Right cardiac atrium (tissue), 5 donors: Measurements from ENCODE around the gene RRBP1. TPM values are rescaled to one million over a fixed set of nuclear protein-coding genes. Genes with fewer than 3 reads are reported as not detected.
A peak's percentile ranks its signal among the peaks of the same experiment; 100 is the strongest.

Source experiments
- ATAC-seq, 2 donors: fragments of 200-7000 bp; cut with Tn5 transposase; one replicate each; pipeline versions ENCODE4 v1.8.0 to v1.9.1; 2020; ENCODE audit warnings: moderate library complexity in 2 of 2, mild to moderate bottlenecking in 1 of 2
- DNase-seq, 3 donors: peaks; one replicate each; pipeline ENCODE4 v3.0.0-alpha.2; 2020
- H3K27ac ChIP-seq: one replicate; pipeline ENCODE4 v1.5.1; 2013; ENCODE audit warnings: mild to moderate bottlenecking, low read length, control low read depth, moderate library complexity
- H3K27me3 ChIP-seq: one replicate; pipeline ENCODE4 v1.6.1; 2013; ENCODE audit not compliant: control insufficient read depth, insufficient read depth
- H3K4me1 ChIP-seq: one replicate; pipeline ENCODE4 v1.6.1; 2013; ENCODE audit warnings: low read length; ENCODE audit not compliant: control insufficient read depth, insufficient read depth
- H3K4me3 ChIP-seq: one replicate; pipeline ENCODE4 v1.5.1; 2013; ENCODE audit warnings: low read length, control low read depth
- H3K9me3 ChIP-seq: one replicate; pipeline ENCODE4 v1.6.1; 2013; ENCODE audit warnings: low read length; ENCODE audit not compliant: control insufficient read depth
- WGBS: extraction: QIAGEN DNeasy Blood & Tissue Kit; methylation state at CpG from one replicate; pipeline ENCODE4 v1.1.7; 2013; 5-methylcytosine and 5-hydroxymethylcytosine counted together
- intact Hi-C, 4 donors: fragments of 100-400 bp; cut with DNase I; formaldehyde crosslinking; loops; one replicate each; pipeline versions ENCODE4 v1.11.0 to v1.14.0; 2022 to 2023
- long read RNA-seq, 4 donors: library from polyadenylated mRNA; unstranded; transcript quantifications; one replicate each; pipeline ENCODE4 v2.0.0, GENCODE V29; 2020 to 2021
- polyA plus RNA-seq: library from polyadenylated mRNA; stranded (reverse); fragments of 200-250 nt; gene quantifications from one replicate; pipeline ENCODE4 v1.2.3, GENCODE V29; 2013
- total RNA-seq, 4 donors: library from RNA; stranded (reverse); fragmentation: NEBNext Ultra II Directional; extraction: Animal tissue kit (Norgen Biotek cat#: 25700); gene quantifications; one replicate each; pipeline ENCODE4 v1.2.1, GENCODE V29; 2021
- donor health status: healthy with polysubstance abuse.
- donor health status: DM: no; HTN: yes; CAD: no.
- donor health status: DM: no; HTN: no; CAD: no.
- donor health status: DM: no; HTN: yes; CAD: no; lungs with severe emphysema.
- donor health status: DM: yes; HTN: yes; CAD: no.

RRBP1 gene, protein sequence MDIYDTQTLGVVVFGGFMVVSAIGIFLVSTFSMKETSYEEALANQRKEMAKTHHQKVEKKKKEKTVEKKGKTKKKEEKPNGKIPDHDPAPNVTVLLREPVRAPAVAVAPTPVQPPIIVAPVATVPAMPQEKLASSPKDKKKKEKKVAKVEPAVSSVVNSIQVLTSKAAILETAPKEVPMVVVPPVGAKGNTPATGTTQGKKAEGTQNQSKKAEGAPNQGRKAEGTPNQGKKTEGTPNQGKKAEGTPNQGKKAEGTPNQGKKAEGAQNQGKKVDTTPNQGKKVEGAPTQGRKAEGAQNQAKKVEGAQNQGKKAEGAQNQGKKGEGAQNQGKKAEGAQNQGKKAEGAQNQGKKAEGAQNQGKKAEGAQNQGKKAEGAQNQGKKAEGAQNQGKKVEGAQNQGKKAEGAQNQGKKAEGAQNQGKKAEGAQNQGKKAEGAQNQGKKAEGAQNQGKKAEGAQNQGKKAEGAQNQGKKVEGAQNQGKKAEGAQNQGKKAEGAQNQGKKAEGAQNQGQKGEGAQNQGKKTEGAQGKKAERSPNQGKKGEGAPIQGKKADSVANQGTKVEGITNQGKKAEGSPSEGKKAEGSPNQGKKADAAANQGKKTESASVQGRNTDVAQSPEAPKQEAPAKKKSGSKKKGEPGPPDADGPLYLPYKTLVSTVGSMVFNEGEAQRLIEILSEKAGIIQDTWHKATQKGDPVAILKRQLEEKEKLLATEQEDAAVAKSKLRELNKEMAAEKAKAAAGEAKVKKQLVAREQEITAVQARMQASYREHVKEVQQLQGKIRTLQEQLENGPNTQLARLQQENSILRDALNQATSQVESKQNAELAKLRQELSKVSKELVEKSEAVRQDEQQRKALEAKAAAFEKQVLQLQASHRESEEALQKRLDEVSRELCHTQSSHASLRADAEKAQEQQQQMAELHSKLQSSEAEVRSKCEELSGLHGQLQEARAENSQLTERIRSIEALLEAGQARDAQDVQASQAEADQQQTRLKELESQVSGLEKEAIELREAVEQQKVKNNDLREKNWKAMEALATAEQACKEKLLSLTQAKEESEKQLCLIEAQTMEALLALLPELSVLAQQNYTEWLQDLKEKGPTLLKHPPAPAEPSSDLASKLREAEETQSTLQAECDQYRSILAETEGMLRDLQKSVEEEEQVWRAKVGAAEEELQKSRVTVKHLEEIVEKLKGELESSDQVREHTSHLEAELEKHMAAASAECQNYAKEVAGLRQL (N-terminal part only)
- total RNA-seq (100 to 1,000 TPM in 1 of 4 donors, 10 to 100 TPM in 3; 49.8 to 120 (median 57.1) TPM), polyA plus RNA-seq (38.2 TPM)
- long read RNA-seq, donor 1, full-length matches to known transcripts, result 21 of 51 reads
- long read RNA-seq, donor 1, partial matches to known transcripts, result 13 of 51 reads
- long read RNA-seq, donor 1, other reads (novel, unspliced or antisense), result 17 of 51 reads
- long read RNA-seq, donor 2, full-length matches to known transcripts, result 15 of 45 reads
- long read RNA-seq, donor 2, partial matches to known transcripts, result 12 of 45 reads
- long read RNA-seq, donor 2, other reads (novel, unspliced or antisense), result 18 of 45 reads
- long read RNA-seq, donor 3, full-length matches to known transcripts, result 11 of 75 reads
- long read RNA-seq, donor 3, partial matches to known transcripts, result 44 of 75 reads
- long read RNA-seq, donor 3, other reads (novel, unspliced or antisense), result 20 of 75 reads
- long read RNA-seq, donor 4, full-length matches to known transcripts, result 11 of 32 reads
- long read RNA-seq, donor 4, partial matches to known transcripts, result 4 of 32 reads
- long read RNA-seq, donor 4, other reads (novel, unspliced or antisense), result 17 of 32 reads

DNA sequence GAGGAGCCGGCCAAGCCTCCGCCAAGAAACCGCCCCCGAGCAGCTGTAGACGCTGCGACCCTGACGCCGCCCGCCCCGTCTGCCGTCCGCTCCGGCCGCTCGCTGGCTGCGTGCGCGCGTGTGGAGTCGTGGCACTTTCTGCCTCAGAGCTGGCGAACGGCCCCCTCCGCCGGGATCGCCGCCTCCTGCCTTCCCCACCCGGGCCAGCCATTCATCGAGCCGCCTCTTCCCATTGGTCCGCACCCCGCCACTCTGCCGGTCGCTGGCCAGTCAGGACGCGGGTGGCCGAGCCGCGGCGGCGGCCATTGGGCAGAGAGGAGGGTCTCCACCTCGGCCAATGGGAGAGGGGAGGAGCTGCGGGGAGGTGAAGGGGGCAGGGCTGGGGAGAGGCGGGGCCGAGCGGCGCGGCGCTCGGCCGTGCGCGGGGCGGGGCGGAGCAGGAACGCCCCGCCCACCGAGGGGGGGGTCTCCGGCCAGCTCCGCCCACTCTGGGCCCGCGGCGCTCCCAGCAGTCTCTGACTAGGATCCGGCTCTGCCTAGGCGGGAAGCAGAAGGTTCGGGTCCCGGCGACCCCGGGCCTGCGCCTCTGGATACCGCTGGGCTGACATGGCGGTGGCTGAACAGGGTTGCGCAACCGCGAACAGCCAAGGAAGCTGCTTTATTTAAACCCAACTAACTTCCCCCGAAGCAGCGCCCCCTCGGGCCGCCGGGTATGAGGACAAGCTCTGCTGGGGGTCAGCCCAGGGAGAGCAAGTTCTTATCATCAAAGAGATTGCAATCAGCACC, at the start of gene RRBP1:
RRBP1 (minus strand) TSS at position 140 of the 786 bp plus-strand sequence. CDS start 21,735 bp downstream, outside the sequence.
- H3K4me3 ChIP-seq, result peak within 1 kb of the TSS; percentile 93
- DNase-seq (peak; percentile 99 to 100 (median 99)), ATAC-seq (peak; percentile 97)
- peaks cover 6% of the 10 kb centered on the region for H3K4me1 ChIP-seq
- peak within 1 kb of the TSS; percentile 97 for H3K27ac ChIP-seq
- under 1% methylated on average over 79 of the region's 79 CpGs for WGBS
- H3K27me3 ChIP-seq, result no peaks in the 10 kb centered on the region
- intact Hi-C loops, result loop anchor here in 2 of 4 donors (10.0 kb wide), 1 partner anchor 123 kb away; no protein-coding TSS in a partner anchor
- no peaks in the 10 kb centered on the region for H3K9me3 ChIP-seq

DNA sequence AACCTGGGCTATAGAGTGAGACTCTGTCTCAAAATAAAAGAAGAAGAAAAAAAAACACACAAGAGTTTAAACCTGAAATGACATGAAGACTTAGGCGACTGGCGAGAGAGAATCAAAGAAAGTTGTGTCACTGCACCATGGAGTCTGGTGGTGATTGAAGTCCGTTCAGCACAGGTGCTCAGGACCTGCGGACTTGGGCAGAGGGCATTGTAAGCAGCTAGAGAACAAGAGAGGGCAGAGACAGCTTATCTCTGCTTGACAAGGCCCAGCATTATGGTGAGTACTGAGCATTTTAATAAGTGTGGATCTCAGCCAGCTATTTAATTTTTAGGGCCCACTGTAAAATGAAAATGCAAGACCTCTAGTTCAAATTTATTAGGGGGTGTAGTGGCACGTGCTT, 49.2 kb upstream of the RRBP1 start:
- intact Hi-C loops, result no loop called here

DNA sequence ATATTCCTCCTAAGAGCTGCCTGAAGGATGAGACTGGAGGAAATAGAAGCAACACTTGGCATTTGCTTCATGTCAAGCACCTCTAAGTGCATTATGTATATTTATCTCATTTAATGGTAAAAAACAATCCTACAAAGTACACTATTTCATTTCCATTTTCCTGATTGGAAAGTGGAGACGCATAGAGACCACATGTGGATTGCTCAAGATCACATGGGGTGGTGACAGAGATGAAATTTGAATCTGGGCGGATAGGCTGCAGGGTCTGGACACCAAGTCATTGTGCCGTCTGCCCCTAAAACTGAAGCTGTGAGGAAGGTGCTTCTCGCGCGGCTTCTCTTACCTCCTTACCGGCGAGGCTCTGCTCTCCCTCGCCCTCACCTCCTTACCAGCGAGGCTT, 48.0 kb upstream of the RRBP1 start:
- DNase-seq (no peak), ATAC-seq (no peak)
- H3K9me3 ChIP-seq, result no peaks in the 10 kb centered on the region
- H3K4me3 ChIP-seq, result no peak overlapping the region
- intact Hi-C loops, result no loop called here
- no peaks in the 10 kb centered on the region for H3K27me3 ChIP-seq
- 93% methylated on average over 10 of the region's 10 CpGs for WGBS
- no peaks in the 10 kb centered on the region for H3K4me1 ChIP-seq
- H3K27ac ChIP-seq, result no peak overlapping the region

More for the DNA sequence above, 49.2 kb upstream of the RRBP1 start:
- 95% methylated on average over 5 of the region's 5 CpGs for WGBS
- Histone ChIP-seq H3K27me3 (no peaks in the 10 kb centered on the region), H3K27ac (no peak overlapping the region), H3K4me1 (peaks cover 2% of the 10 kb centered on the region), H3K9me3 (no peaks in the 10 kb centered on the region), H3K4me3 (no peak overlapping the region)
- ATAC-seq (no peak), DNase-seq (no peak)

DNA sequence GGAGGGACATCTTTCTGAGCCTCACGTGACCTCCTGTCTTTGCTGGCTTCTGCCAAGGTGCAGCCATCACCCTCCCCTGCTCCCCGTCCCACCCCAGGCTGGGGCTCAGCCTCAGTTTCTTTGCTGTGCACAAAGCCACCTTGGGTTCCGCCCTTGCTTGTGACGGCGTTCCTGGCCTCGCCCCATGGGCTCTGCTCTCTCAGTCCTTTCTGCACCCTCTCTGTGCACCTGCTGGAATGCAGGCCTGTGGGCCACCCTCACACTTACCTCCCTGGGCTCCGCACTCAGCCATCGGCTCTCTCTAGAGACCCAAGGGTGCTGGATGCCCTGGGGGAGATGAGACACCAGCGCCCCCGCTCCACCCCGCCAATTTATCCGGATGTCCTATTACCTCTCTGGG, 46.0 kb upstream of the RRBP1 start:
- WGBS, result 90% methylated on average over 12 of the region's 12 CpGs
- Histone ChIP-seq H3K9me3 (no peaks in the 10 kb centered on the region), H3K27me3 (no peaks in the 10 kb centered on the region), H3K27ac (no peak overlapping the region), H3K4me1 (no peaks in the 10 kb centered on the region), H3K4me3 (no peak overlapping the region)
- intact Hi-C loops, result no loop called here
- DNase-seq (no peak), ATAC-seq (no peak)

DNA sequence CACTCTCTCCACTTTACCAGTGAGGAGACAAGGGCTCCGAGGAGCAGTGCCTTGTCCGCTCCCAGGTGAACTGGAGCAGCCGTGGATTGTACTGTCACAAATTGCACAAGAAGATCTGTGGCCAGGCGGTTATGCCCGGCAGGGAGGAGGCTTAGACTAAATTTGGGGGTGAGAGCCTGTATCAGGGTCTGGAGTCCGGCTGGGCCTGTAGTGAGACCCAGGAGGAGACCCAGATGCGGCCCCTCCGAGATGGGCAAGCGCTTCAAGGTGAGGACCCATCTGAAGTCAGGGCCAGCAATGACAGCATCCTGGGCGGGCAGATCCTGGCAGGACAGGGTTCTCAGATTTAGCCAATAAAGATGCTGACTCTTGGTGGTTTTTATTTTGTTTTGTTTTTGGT, 45.3 kb upstream of the RRBP1 start:
- H3K27ac ChIP-seq, result no peak overlapping the region
- H3K4me3 ChIP-seq, result no peak overlapping the region
- DNase-seq, result no peak
- WGBS, result 89% methylated on average over 10 of the region's 10 CpGs
- H3K27me3 ChIP-seq, result no peaks in the 10 kb centered on the region
- H3K4me1 ChIP-seq, result no peaks in the 10 kb centered on the region
- H3K9me3 ChIP-seq, result no peaks in the 10 kb centered on the region
- intact Hi-C loops, result no loop called here
- ATAC-seq, result no peak

DNA sequence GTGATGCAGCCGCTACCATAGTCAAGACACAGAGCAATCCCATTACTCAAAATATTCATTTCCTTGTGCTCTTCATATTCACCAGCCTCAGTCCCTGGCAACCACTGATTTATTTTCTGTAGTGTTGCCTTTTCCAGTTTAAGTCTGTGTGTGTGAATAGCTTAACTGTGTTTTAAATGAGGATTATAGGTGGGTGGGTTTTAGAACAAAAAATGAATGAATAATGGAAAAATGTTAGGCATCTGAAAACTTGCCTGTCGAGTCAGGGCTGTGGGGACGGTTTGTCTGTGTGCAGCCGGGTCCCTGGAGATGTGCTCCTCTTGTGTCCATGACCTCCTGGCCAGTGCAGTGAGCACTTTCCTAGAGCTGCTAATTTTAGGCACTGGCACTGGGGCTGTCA, 44.9 kb upstream of the RRBP1 start:
- Histone ChIP-seq H3K4me1 (no peaks in the 10 kb centered on the region), H3K27ac (no peak overlapping the region), H3K4me3 (no peak overlapping the region), H3K27me3 (no peaks in the 10 kb centered on the region), H3K9me3 (no peaks in the 10 kb centered on the region)
- no peak for DNase-seq
- no peak for ATAC-seq
- 63% methylated on average over 4 of the region's 4 CpGs for WGBS
- intact Hi-C loops, result no loop called here

DNA sequence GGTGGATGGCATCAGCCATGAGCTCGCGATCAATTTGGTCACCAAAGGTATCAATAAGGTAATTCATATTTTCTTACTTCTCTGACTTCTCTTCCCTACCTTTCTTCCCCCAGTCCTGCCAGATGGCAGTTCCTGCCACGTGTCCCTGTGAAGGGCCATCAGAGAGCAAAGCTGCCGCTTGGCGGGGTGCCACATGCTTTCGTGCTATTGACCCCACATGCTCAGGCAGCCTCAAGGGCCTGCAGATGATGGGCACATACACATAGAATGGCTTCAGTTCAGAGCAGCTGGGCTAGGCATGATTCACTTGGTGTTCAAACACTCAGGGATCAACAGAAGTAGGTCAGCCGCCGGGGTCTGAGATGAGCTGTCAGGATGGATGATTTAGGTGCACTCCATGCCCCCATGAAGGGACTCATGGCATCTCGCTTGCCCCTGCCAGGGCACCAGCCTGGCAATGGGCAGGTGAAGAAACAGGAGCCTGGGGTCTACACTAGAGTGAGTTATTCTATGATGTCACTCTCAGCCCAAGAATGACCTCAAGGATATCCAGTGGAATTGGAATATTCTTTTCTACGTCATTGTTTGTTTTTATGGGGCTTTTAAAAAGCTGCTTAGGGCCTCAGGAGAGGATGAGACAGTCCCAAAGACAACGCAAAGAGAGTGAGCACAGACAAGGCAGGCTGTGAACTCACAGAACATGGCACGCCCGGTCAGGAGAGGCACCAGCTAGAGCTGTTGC, 43.2 kb upstream of the RRBP1 start:
- Histone ChIP-seq H3K27ac (no peak overlapping the region), H3K4me3 (no peak overlapping the region), H3K9me3 (no peaks in the 10 kb centered on the region), H3K4me1 (no peaks in the 10 kb centered on the region), H3K27me3 (no peaks in the 10 kb centered on the region)
- 77% methylated on average over 13 of the region's 13 CpGs for WGBS
- no peak for ATAC-seq
- intact Hi-C loops, result no loop called here
- DNase-seq, result peak in 2 of 3 donors; percentile 61 to 71

DNA sequence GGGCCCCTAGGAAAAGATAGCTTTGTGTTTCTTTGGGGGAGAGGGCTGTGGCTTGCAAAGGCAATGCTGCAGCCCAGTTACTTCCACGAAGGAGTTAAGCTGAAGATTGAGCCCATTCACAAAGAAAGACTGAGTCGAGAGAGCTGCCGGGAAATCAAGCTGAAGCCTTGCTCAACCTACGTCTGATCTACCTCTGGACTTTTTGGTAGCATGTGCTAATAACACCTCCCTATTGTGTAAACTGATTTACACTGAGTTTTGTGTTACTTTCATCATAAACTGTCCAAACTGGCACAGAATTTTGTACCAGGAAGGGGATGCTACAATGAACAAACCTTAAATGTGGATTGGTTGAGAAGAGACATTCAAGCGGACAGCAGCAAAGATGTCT, 41.3 kb upstream of the RRBP1 start:
- 92% methylated on average over 5 of the region's 5 CpGs for WGBS
- no peak overlapping the region for H3K27ac ChIP-seq
- no peak overlapping the region for H3K4me3 ChIP-seq
- ATAC-seq (no peak), DNase-seq (no peak)
- intact Hi-C loops, result no loop called here
- no peaks in the 10 kb centered on the region for H3K4me1 ChIP-seq
- no peaks in the 10 kb centered on the region for H3K9me3 ChIP-seq
- no peaks in the 10 kb centered on the region for H3K27me3 ChIP-seq
